Breast epithelium (tissue), 3 donors: Measurements from ENCODE around the gene LSM6.

ENCODE experiments used
- POLR2A ChIP-seq: fragments of 450-650 bp; IDR thresholded peaks from one replicate; pipeline ENCODE4 v1.6.1; 2016; ENCODE audit warnings: antibody characterized with exemption, mild to moderate bottlenecking, moderate library complexity
- TF ChIP-seq, protein P1 (sequence below), 3 donors: fragments of 450-650 bp; IDR thresholded peaks; one replicate each; pipeline ENCODE4 v1.5.1; 2016 to 2017; ENCODE audit warnings: antibody characterized with exemption in 3 of 3, mild to moderate bottlenecking in 3 of 3, moderate library complexity in 3 of 3

DNA sequence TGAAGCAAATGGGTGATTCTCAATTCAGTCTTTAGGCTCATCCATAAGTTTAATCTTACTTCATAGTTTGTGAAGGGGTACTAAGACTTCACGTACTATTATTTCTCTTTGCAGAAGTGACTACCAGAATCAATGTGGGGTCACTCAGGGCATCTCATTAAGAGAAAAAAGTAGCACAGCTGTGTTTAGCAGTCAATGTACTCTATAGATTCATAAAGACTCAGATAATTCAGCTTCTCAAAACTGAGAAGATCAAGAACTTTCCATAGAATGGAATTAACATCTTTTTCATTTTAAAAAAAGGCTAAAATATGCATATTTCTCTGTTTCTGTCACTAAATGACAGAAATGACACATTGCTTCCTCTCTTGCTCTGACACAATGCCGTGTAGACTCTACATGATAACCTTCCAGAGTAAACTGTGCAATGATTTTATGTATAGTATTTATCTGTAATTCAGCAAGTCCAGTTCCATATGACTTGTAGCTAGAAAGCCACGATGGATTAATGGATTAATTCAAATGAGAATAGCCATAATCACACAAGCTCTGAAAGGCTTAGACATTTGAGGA, 20.3 kb upstream of the LSM6 start:
- TF ChIP-seq, protein P1, sequence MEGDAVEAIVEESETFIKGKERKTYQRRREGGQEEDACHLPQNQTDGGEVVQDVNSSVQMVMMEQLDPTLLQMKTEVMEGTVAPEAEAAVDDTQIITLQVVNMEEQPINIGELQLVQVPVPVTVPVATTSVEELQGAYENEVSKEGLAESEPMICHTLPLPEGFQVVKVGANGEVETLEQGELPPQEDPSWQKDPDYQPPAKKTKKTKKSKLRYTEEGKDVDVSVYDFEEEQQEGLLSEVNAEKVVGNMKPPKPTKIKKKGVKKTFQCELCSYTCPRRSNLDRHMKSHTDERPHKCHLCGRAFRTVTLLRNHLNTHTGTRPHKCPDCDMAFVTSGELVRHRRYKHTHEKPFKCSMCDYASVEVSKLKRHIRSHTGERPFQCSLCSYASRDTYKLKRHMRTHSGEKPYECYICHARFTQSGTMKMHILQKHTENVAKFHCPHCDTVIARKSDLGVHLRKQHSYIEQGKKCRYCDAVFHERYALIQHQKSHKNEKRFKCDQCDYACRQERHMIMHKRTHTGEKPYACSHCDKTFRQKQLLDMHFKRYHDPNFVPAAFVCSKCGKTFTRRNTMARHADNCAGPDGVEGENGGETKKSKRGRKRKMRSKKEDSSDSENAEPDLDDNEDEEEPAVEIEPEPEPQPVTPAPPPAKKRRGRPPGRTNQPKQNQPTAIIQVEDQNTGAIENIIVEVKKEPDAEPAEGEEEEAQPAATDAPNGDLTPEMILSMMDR (IDR thresholded peaks at IDR 0.05) = no peak
- TF ChIP-seq POLR2A = no peak
